ENCODE results near the gene FBXL16. TPM values are rescaled to one million over a fixed set of nuclear protein-coding genes. Genes with fewer than 3 reads are reported as not detected.

FBXL16 gene
- total RNA-seq, 1 experiment from 2014 or later, result 40.5 TPM

GRCh38 chr16:723695-724094 lies 18.1 kb upstream of the FBXL16 start:
- no peak overlapping the region for H3K4me3 Mint-ChIP-seq (ENCODE audit: unreplicated experiment)
- peaks cover 7% of the 10 kb centered on the region for H3K4me1 Mint-ChIP-seq (ENCODE audit: insufficient read depth, unreplicated experiment)
- no peak for TF ChIP-seq CTCF (IDR thresholded peaks at IDR 0.05; ENCODE audit: unreplicated experiment)
- no peaks in the 10 kb centered on the region for H3K9me3 Mint-ChIP-seq (ENCODE audit: unreplicated experiment)
- CTCF ChIA-PET, result interaction anchor here (1.1 to 2.3 kb wide), 3 partner anchors 11 to 61 kb away, joined by 3 to 9 read pairs (median 7); no protein-coding TSS in a partner anchor
- BruUV-seq (replicated peaks), result no TSS peak
- POLR2A ChIA-PET, result interaction anchor here (0.6 to 9.6 kb wide), 5 partner anchors 10 to 657 kb away, joined by 3 to 124 read pairs (median 6); partner anchors contain the start of genes METRN and STUB1
- intact Hi-C loops (cut with micrococcal nuclease), result no loop called here
- peaks cover 39% of the 10 kb centered on the region for H3K36me3 Mint-ChIP-seq (ENCODE audit: insufficient read depth, unreplicated experiment)
- H3K27me3 Mint-ChIP-seq (ENCODE audit: insufficient read depth, unreplicated experiment), result no peaks in the 10 kb centered on the region
- no peak for DNase-seq (ENCODE audit: unreplicated experiment)
- H3K27ac Mint-ChIP-seq (ENCODE audit: low read depth, unreplicated experiment), result no peak overlapping the region

- intact Hi-C loops (cut with micrococcal nuclease), result no loop called here
- Mint-ChIP-seq H3K9me3 (ENCODE audit: unreplicated experiment) (no peaks in the 10 kb centered on the region), H3K27ac (ENCODE audit: low read depth, unreplicated experiment) (no peak overlapping the region), H3K36me3 (ENCODE audit: insufficient read depth, unreplicated experiment) (peaks cover 38% of the 10 kb centered on the region), H3K4me1 (ENCODE audit: insufficient read depth, unreplicated experiment) (peaks cover 9% of the 10 kb centered on the region), H3K27me3 (ENCODE audit: insufficient read depth, unreplicated experiment) (no peaks in the 10 kb centered on the region), H3K4me3 (ENCODE audit: unreplicated experiment) (no peak overlapping the region)
- no TSS peak for BruUV-seq (replicated peaks)
- TF ChIP-seq CTCF (IDR thresholded peaks at IDR 0.05; ENCODE audit: unreplicated experiment), result no peak
- CTCF ChIA-PET, result no interaction called here
- DNase-seq (ENCODE audit: unreplicated experiment), result no peak
- POLR2A ChIA-PET, result interaction anchor here (0.7 to 9.6 kb wide), 5 partner anchors 9 to 65 kb away, joined by 3 to 124 read pairs (median 6); partner anchors contain the start of genes CHTF18, METRN, RPUSD1 and STUB1
These were observed 17.4 kb upstream of the FBXL16 start for GRCh38 chr16:722835-723633.

GRCh38 chr16:721765-722540 lies 16.4 kb upstream of the FBXL16 start:
- Mint-ChIP-seq H3K9me3 (ENCODE audit: unreplicated experiment) (no peaks in the 10 kb centered on the region), H3K27me3 (ENCODE audit: insufficient read depth, unreplicated experiment) (no peaks in the 10 kb centered on the region), H3K27ac (ENCODE audit: low read depth, unreplicated experiment) (no peak overlapping the region), H3K36me3 (ENCODE audit: insufficient read depth, unreplicated experiment) (peaks cover 36% of the 10 kb centered on the region), H3K4me3 (ENCODE audit: unreplicated experiment) (peak overlapping the region; percentile 78), H3K4me1 (ENCODE audit: insufficient read depth, unreplicated experiment) (peaks cover 9% of the 10 kb centered on the region)
- TSS peak; percentile 42 for BruUV-seq (replicated peaks)
- CTCF ChIA-PET, result interaction anchor here (0.8 to 2.3 kb wide), 4 partner anchors 10 to 63 kb away, joined by 3 to 14 read pairs (median 6); no protein-coding TSS in a partner anchor
- no peak for TF ChIP-seq CTCF (IDR thresholded peaks at IDR 0.05; ENCODE audit: unreplicated experiment)
- POLR2A ChIA-PET, result interaction anchor here (0.7 to 9.6 kb wide), 20 partner anchors 8 to 587 kb away, joined by 3 to 124 read pairs (median 12); partner anchors contain the start of genes CHTF18, CIAO3, FBXL16 and METRN
- no peak for DNase-seq (ENCODE audit: unreplicated experiment)
- intact Hi-C loops (cut with micrococcal nuclease), result no loop called here
